ENCODE results near the gene UGT1A1. TPM values are rescaled to one million over a fixed set of nuclear protein-coding genes. Genes with fewer than 3 reads are reported as not detected.

The UGT1A1 gene
- total and polyA plus RNA-seq, 7 donors, result 0.06 TPM; not detected in 6

DNA sequence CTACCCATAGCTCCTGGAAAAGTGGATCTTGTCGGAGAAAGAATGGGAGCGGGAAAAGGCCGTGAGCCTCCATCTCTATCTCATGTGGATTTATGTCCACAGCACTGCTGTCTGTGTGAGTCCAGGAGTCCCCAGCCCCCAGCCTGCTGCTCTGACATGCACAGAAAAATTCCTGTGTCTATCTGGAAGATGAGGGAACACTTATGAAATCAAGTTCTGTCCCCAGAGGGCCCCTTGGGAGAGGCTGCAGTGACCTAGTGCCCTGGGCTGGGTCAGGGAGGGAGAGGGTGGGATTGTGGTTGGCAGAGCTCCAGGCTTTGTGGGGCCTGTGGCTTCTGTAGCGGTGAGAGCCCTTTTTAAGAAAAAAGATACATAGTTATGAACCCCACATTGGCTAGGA lies 56.7 kb downstream of the UGT1A1 start:
- intact Hi-C loops (cut with DNase I), result no loop called here
- ATAC-seq, result no peak
- no peak for DNase-seq

DNA sequence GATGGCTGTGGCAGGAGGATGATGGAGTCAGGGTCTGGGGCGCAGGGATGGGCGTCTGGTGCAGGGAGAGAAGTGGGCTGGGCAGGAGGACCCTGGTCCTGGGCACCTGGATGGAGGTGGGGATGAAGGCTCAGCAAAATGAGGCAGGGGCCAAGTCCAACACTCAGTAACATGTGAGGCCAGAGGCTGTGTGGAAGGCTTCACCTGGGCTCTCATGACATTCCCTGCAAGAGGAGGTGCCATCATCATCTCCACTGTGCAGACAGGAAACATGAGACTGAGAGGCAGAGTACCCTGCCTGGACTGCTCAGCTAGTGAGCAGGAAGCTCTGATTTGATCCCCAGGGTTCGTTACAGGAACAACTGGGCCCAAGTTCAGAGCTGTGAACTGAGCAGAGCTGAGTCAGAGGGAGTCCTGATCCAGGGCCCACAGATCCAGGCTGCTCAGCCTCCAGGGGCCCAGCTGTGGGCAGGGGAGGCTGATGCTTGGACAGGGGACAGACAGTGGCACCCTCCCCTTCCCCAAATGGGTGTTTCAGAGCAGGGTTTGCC lies 57.4 kb downstream of the UGT1A1 start:
- Histone ChIP-seq H3K4me1 (no peaks in the 10 kb centered on the region), H3K4me3 (no peak overlapping the region), H3K36me3 (ENCODE audit: insufficient read depth in 1 of 2, low read depth in 1 of 2) (no peaks in the 10 kb centered on the region), H3K9me3 (no peaks in the 10 kb centered on the region), H3K27ac (no peak overlapping the region), H3K27me3 (ENCODE audit: insufficient read depth in 3 of 3, low read length in 2 of 3) (peaks cover 0 to 4% (median 0%) of the 10 kb centered on the region in 3 donors)
- WGBS, 3 donors, result 67 to 76% (median 75%) methylated on average over 3 of the region's 3 CpGs
- DNase-seq (no peak), ATAC-seq (no peak)
- intact Hi-C loops (cut with DNase I), result no loop called here
- TF ChIP-seq, protein P1, sequence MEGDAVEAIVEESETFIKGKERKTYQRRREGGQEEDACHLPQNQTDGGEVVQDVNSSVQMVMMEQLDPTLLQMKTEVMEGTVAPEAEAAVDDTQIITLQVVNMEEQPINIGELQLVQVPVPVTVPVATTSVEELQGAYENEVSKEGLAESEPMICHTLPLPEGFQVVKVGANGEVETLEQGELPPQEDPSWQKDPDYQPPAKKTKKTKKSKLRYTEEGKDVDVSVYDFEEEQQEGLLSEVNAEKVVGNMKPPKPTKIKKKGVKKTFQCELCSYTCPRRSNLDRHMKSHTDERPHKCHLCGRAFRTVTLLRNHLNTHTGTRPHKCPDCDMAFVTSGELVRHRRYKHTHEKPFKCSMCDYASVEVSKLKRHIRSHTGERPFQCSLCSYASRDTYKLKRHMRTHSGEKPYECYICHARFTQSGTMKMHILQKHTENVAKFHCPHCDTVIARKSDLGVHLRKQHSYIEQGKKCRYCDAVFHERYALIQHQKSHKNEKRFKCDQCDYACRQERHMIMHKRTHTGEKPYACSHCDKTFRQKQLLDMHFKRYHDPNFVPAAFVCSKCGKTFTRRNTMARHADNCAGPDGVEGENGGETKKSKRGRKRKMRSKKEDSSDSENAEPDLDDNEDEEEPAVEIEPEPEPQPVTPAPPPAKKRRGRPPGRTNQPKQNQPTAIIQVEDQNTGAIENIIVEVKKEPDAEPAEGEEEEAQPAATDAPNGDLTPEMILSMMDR (IDR thresholded peaks at IDR 0.05), result no peak

More for the DNA sequence above, 56.7 kb downstream of the UGT1A1 start:
- TF ChIP-seq, protein P1 (IDR thresholded peaks at IDR 0.05), result no peak
- H3K4me3 ChIP-seq, result no peak overlapping the region
- 77 to 84% (median 81%) methylated on average over 4 of the region's 4 CpGs for WGBS, 3 donors
- no peaks in the 10 kb centered on the region for H3K9me3 ChIP-seq
- H3K27me3 ChIP-seq (ENCODE audit: insufficient read depth in 3 of 3, low read length in 2 of 3), result peaks cover 0 to 4% (median 0%) of the 10 kb centered on the region in 3 donors
- no peaks in the 10 kb centered on the region for H3K4me1 ChIP-seq
- H3K36me3 ChIP-seq (ENCODE audit: insufficient read depth in 1 of 2, low read depth in 1 of 2), result no peaks in the 10 kb centered on the region
- H3K27ac ChIP-seq, result no peak overlapping the region

DNA sequence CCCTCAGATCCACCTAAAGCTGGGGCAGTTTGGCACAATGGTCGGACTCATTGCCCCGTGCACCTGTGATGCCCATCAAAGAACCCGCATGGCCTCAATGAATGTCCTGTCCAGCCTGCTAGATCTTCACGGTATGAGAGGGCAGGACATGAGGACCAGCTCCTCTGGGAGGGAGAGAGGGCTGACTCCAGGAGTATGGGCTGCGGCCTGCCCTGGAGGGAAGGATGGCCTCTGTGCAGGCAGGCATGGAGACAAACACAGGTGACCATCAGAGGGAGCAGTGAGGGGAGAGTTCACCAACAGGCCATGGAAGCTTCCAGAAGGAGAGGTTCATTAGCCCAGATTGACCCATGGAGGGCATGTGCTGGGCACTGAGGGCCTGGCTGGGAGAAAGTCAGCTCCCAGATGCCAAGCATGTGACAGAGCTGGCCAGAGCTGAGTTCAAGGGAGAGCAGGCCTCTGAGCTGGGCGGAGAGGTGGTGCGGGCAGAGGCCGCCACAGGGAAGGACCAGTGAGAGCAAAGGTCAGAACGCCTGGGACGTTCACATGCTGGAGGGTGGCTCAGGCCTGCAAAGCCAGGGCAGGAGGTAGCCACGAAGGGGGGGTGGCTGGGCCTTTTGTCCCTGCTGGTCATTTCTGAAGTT lies 58.0 kb downstream of the UGT1A1 start:
- 83 to 88% (median 84%) methylated on average over 11 of the region's 11 CpGs for WGBS, 3 donors
- DNase-seq (no peak), ATAC-seq (no peak)
- no peaks in the 10 kb centered on the region for H3K9me3 ChIP-seq
- no peak overlapping the region for H3K27ac ChIP-seq
- no peaks in the 10 kb centered on the region for H3K4me1 ChIP-seq
- intact Hi-C loops (cut with DNase I), result no loop called here
- TF ChIP-seq, protein P1 (IDR thresholded peaks at IDR 0.05), result no peak
- peaks cover 0 to 4% (median 0%) of the 10 kb centered on the region in 3 donors for H3K27me3 ChIP-seq (ENCODE audit: insufficient read depth in 3 of 3, low read length in 2 of 3)
- H3K36me3 ChIP-seq (ENCODE audit: insufficient read depth in 1 of 2, low read depth in 1 of 2), result no peaks in the 10 kb centered on the region
- H3K4me3 ChIP-seq, result no peak overlapping the region

DNA sequence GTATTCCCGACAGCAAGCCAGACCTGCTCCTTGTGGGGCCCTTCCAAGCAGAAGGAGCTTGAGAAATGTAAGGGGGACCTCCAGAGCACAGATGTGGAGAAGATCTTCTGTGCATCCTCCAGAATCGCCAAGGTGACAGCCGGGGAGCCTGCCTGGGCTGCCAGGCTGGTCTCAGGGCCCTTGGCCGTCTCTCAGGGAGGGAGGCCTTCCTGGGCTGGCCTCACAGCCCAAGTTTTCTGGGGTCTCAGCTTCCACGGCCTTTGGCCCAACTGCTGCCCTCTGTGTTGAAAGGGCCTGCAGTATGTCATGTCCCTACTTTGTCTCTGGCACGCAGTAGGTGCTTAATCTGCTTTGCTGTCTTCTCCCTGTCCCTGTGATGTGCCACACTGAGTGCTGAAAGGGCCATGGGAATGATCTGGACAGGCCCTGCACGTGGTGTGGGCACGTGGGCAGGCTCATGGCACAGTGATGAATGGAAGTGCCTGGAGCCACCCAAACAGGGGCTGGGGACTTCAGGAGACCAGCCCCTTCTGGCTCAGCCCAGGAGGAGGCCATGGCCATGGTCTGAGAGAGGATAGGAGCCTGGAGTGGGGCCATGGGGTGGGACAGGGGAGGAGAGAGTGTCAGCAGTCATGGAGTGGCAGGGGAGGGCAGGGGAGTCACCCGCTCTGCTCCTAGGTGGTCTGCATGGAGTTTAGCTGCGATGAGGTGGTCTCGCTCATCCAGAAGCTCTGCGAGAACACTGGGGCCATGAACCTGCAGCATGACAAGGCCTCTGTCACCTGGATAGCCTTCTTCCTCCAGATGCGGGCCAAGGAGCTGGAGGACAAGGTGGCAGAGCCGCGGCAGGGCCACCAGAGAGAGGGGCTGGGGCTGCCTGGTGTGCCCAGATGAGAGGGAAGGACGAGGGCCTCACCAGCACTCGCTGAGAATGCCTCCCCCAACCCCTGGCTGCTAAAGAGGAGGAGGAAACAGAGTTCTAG lies 58.9 kb downstream of the UGT1A1 start:
- H3K27me3 ChIP-seq (ENCODE audit: insufficient read depth in 3 of 3, low read length in 2 of 3), result peaks cover 0 to 4% (median 0%) of the 10 kb centered on the region in 3 donors

More for the DNA sequence above, 58.9 kb downstream of the UGT1A1 start:
- ATAC-seq (no peak), DNase-seq (no peak)
- no peak overlapping the region for H3K4me3 ChIP-seq
- TF ChIP-seq, protein P1 (IDR thresholded peaks at IDR 0.05), result no peak
- no peak overlapping the region for H3K27ac ChIP-seq
- no peaks in the 10 kb centered on the region for H3K9me3 ChIP-seq
- H3K4me1 ChIP-seq, result no peaks in the 10 kb centered on the region
- intact Hi-C loops (cut with DNase I), result no loop called here
- H3K36me3 ChIP-seq (ENCODE audit: insufficient read depth in 1 of 2, low read depth in 1 of 2), result no peaks in the 10 kb centered on the region
- WGBS, 3 donors, result 72 to 84% (median 74%) methylated on average over 17 of the region's 17 CpGs

Data from psoas muscle (tissue), 8 donors.